A549 (cell line): ENCODE results near the gene TACC2. TPM values are rescaled to one million over a fixed set of nuclear protein-coding genes. Genes with fewer than 3 reads are reported as not detected.

ENCODE experiments used
- ATAC-seq, 2 experiments: fragments of 200-7000 bp in 1 of 2; fragments of >200 bp in 1 of 2; cut with Nextera tagmentation in 1 of 2; cut with Tn5 transposase in 1 of 2; 3 replicates each; pipeline versions ENCODE4 v1.8.0 to v1.9.1; 2018 to 2020; ENCODE audit warnings: mild to moderate bottlenecking in 1 of 2, moderate library complexity in 1 of 2
- CTCF ChIA-PET: fragments of 300-600 bp; sonication (Branson Sonifier 250); formaldehyde crosslinking; extraction: SDS; loops from one replicate; lab custom pipeline; 2021; ENCODE audit warnings: antibody characterized with exemption, inconsistent platforms; lab: Yijun Ruan, JAX
- POLR2A ChIA-PET: fragments of 350-600 bp; formaldehyde crosslinking; extraction: SDS; loops from one replicate; lab custom pipeline; 2021; ENCODE audit warnings: antibody characterized with exemption, inconsistent platforms; lab: Yijun Ruan, JAX
- DNase-seq, 2 experiments: peaks; one replicate each; pipeline versions ENCODE4 v3.0.0 to v3.0.0-alpha.2; 2011 to 2016; ENCODE audit warnings: low read depth in 1 of 2, low spot score in 1 of 2
- FAIRE-seq: peaks from 2 replicates; lab custom pipeline; 2011; peaks lifted over from hg19 to GRCh38; lab: Jason Lieb, UNC
- H3K27ac ChIP-seq, 2 experiments: fragments of >200 bp; sonication (Bioruptor Twin); formaldehyde crosslinking; 3 replicates each; pipeline ENCODE4 v1.5.1; 2016 to 2017
- H3K4me1 ChIP-seq: fragments of >200 bp; sonication (Bioruptor Twin); formaldehyde crosslinking; 3 replicates; pipeline ENCODE4 v1.6.1; 2016
- H3K4me2 ChIP-seq: fragments of >200 bp; sonication (Bioruptor Twin); formaldehyde crosslinking; 3 replicates; pipeline ENCODE4 v1.6.1; 2016
- H3K4me3 ChIP-seq: fragments of >200 bp; sonication (Bioruptor Twin); formaldehyde crosslinking; 3 replicates; pipeline ENCODE4 v1.5.1; 2016
- H3K9me3 ChIP-seq: fragments of >200 bp; sonication (Bioruptor Twin); formaldehyde crosslinking; 3 replicates; pipeline ENCODE4 v1.6.1; 2016
- BHLHE40 ChIP-seq: IDR thresholded peaks from 2 replicates; pipeline ENCODE4 v1.6.1; 2012; ENCODE audit warnings: low read depth, low read length, inconsistent platforms
- CBX2 ChIP-seq: fragments of 200-600 bp; sonication (generic); IDR thresholded peaks from 2 replicates; pipeline ENCODE4 v1.6.1; 2016; ENCODE audit warnings: low read depth, mild to moderate bottlenecking, borderline replicate concordance
- CEBPB ChIP-seq, 2 experiments: fragments of >200 bp in 1 of 2; sonication (Bioruptor Twin) in 1 of 2; formaldehyde crosslinking in 1 of 2; IDR thresholded peaks; 2 replicates each; pipeline ENCODE4 v1.6.1; 2012 to 2016
- FOSB ChIP-seq: fragments of 250-450 bp; sonication (Bioruptor Pico); IDR thresholded peaks from 2 replicates; pipeline ENCODE4 v1.5.0; 2020; ENCODE audit warnings: mild to moderate bottlenecking, moderate library complexity
- FOSL2 ChIP-seq, 2 experiments: fragments of 450-650 bp in 1 of 2; fragments of >200 bp in 1 of 2; sonication (Bioruptor Twin) in 1 of 2; formaldehyde crosslinking; IDR thresholded peaks; 2 replicates each; pipeline versions ENCODE4 v1.5.0 to v1.6.1; 2016 to 2020; ENCODE audit warnings: mild to moderate bottlenecking in 1 of 2, moderate library complexity in 1 of 2
- FOXS1 ChIP-seq: fragments of 250-450 bp; sonication (Bioruptor Pico); IDR thresholded peaks from 2 replicates; pipeline ENCODE4 v1.5.0; 2020; ENCODE audit warnings: mild to moderate bottlenecking, moderate library complexity
- GATA3 ChIP-seq: IDR thresholded peaks from 2 replicates; pipeline ENCODE4 v1.6.1; 2012; ENCODE audit warnings: borderline replicate concordance
- HDAC2 ChIP-seq: fragments of 200-600 bp; sonication (generic); IDR thresholded peaks from 2 replicates; pipeline ENCODE4 v1.6.1; 2016
- HEYL ChIP-seq: fragments of 250-450 bp; sonication (Bioruptor Pico); IDR thresholded peaks from 2 replicates; pipeline ENCODE4 v1.8.0; 2021; ENCODE audit warnings: mild to moderate bottlenecking, moderate library complexity
- HOXA7 ChIP-seq: fragments of 250-450 bp; sonication (Bioruptor Pico); IDR thresholded peaks from 2 replicates; pipeline ENCODE4 v1.5.0; 2020; ENCODE audit warnings: mild to moderate bottlenecking, moderate library complexity
- KDM1A ChIP-seq: fragments of 200-600 bp; sonication (generic); IDR thresholded peaks from 2 replicates; pipeline ENCODE4 v1.6.1; 2016; ENCODE audit warnings: low read depth, mild to moderate bottlenecking
- KDM5A ChIP-seq: fragments of 200-600 bp; sonication (generic); IDR thresholded peaks from 2 replicates; pipeline ENCODE4 v1.6.1; 2016; ENCODE audit warnings: antibody characterized with exemption, mild to moderate bottlenecking
- NFE2L2 ChIP-seq: fragments of 150-350 bp; conservative IDR thresholded peaks from 2 replicates; pipeline ENCODE4 v1.6.1; 2014; ENCODE audit warnings: low read length
- NPAS2 ChIP-seq: fragments of 250-450 bp; sonication (Bioruptor Pico); IDR thresholded peaks from 2 replicates; pipeline ENCODE4 v1.8.0; 2022; ENCODE audit warnings: mild to moderate bottlenecking, moderate library complexity, borderline replicate concordance
- NR3C1 ChIP-seq: fragments of >200 bp; sonication (Bioruptor Twin); formaldehyde crosslinking; IDR thresholded peaks from 3 replicates; pipeline ENCODE4 v1.6.1; 2017
- RAD21 ChIP-seq, 2 experiments: fragments of >200 bp in 1 of 2; sonication (Bioruptor Twin) in 1 of 2; formaldehyde crosslinking in 1 of 2; IDR thresholded peaks in 1 of 2; conservative IDR thresholded peaks in 1 of 2; 2 replicates in 1 of 2; 3 replicates in 1 of 2; pipeline ENCODE4 v1.6.1; 2012 to 2018; ENCODE audit warnings: inconsistent platforms in 1 of 2
- RCOR1 ChIP-seq: fragments of 150-350 bp; IDR thresholded peaks from 2 replicates; pipeline ENCODE4 v1.6.1; 2014; ENCODE audit warnings: antibody characterized with exemption, low read length, low read depth
- REST ChIP-seq: fragments of 200-600 bp; sonication (generic); IDR thresholded peaks from 2 replicates; pipeline ENCODE4 v1.6.1; 2016; ENCODE audit warnings: antibody characterized with exemption, mild to moderate bottlenecking, moderate library complexity
- ZC3H11A ChIP-seq: fragments of 450-650 bp; IDR thresholded peaks from 2 replicates; pipeline ENCODE4 v1.6.1; 2014; ENCODE audit warnings: antibody characterized with exemption, mild to moderate bottlenecking
- ZNF302 ChIP-seq: fragments of 250-450 bp; sonication (Bioruptor Pico); IDR thresholded peaks from 2 replicates; pipeline ENCODE4 v1.9.0; 2021; ENCODE audit warnings: inconsistent platforms, mild to moderate bottlenecking, moderate library complexity
- ZSCAN20 ChIP-seq: fragments of 250-450 bp; sonication (Bioruptor Pico); IDR thresholded peaks from 2 replicates; pipeline ENCODE4 v1.8.0; 2022; ENCODE audit warnings: mild to moderate bottlenecking, moderate library complexity
- WGBS: methylation state at CpG from one replicate; pipeline ENCODE4 v1.1.6; 2017; ENCODE audit errors: missing lambda C conversion rate; 5-methylcytosine and 5-hydroxymethylcytosine counted together
- polyA plus RNA-seq, 4 experiments: library from polyadenylated mRNA; depleted of rRNA in 3 of 4; stranded (reverse); fragments of >200 nt; fragmentation: RNase III in 1 of 4; extraction: RNeasy Plus Mini Kit Qiagen cat#74134 plus additional on column Dnase treatment in 1 of 4; gene quantifications; 2 replicates in 3 of 4; 3 replicates in 1 of 4; pipeline ENCODE4 v1.2.3, GENCODE V29; 2011 to 2017
- TF ChIP-seq, protein P1 (sequence below): fragments of 150-350 bp; IDR thresholded peaks from 2 replicates; pipeline ENCODE4 v1.6.1; 2014; ENCODE audit warnings: low read depth, mild to moderate bottlenecking, low read length
- TF ChIP-seq, protein P2 (sequence below): fragments of >200 bp; sonication (Bioruptor Twin); formaldehyde crosslinking; IDR thresholded peaks from 3 replicates; pipeline ENCODE4 v1.6.1; 2016
- TF ChIP-seq, protein P3 (sequence below): IDR thresholded peaks from 2 replicates; pipeline ENCODE4 v1.6.1; 2012

TACC2 gene
- polyA plus RNA-seq, 2 of the 4 experiments (the other 2 are of a cell fraction) = 83.3 to 128 TPM

- TF ChIP-seq, protein P1, sequence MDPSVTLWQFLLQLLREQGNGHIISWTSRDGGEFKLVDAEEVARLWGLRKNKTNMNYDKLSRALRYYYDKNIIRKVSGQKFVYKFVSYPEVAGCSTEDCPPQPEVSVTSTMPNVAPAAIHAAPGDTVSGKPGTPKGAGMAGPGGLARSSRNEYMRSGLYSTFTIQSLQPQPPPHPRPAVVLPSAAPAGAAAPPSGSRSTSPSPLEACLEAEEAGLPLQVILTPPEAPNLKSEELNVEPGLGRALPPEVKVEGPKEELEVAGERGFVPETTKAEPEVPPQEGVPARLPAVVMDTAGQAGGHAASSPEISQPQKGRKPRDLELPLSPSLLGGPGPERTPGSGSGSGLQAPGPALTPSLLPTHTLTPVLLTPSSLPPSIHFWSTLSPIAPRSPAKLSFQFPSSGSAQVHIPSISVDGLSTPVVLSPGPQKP = no peak
- no peak for TF ChIP-seq FOXS1 (CRISPR knock-in tag)
- 0 out of 2 replicates have a peak, but pooled peaks have one; percentile 13 for TF ChIP-seq KDM5A
- TF ChIP-seq GATA3 = 0 out of 2 replicates have a peak, but pooled peaks have one; percentile 15
- peak; percentile 75 for TF ChIP-seq BHLHE40
- no peak for TF ChIP-seq CBX2
- TF ChIP-seq, all 56 proteins: peak for 3
- CTCF ChIA-PET = interaction anchor here (0.8 to 3.7 kb wide), 11 partner anchors 9 to 168 kb away, joined by 3 to 21 read pairs (median 7); no protein-coding TSS in a partner anchor
These were observed 14.9 kb upstream of the TACC2 start for GRCh38 chr10:121974019-121974534.

DNA sequence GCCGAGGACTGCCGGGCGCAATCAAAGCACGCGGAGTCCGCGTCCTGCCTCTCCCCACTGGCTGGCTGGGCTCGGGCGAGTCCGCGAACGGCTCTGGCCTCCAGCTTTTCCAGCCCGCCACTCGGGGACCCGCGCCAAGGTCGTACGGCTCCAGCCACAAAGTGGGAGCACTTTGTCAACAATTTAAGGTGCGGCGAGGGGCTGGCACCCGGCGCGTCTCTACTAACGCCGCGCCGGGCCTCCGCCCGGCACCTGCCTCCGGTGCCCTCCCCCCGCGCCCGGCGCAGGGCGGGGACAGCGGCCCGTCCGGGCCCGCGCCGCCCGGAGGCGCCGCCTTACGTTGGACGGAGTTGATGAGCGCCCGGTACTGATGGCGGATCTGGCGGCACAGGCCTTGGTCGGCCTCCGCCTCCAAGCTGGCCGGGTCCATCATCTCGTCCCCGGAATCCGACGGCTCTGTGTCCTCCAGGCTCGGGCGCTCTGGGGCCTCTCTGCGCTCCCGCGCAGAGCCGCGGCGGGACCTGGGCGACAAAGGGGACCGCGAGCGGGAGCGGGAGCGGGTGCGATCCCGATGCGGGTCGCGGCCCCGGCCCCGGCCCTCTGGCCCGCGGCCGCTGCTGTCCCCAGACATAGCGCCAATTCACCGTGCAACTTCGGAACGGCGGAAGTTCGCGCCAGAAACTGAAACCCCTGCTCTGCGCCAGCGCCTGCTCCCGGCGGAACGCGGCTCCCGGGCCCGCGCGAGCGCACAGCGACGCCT lies 14.2 kb upstream of the TACC2 start, which contains the start of gene NSMCE4A:
Gene NSMCE4A (minus strand): TSS at position 683 of the 760 bp plus-strand sequence. CDS start 52 bp downstream, at position 631.
- ATAC-seq (peak; percentile 91 to 94), FAIRE-seq (no peak), DNase-seq (peak; percentile 85 to 90)
- peak within 1 kb of the TSS; percentile 81 for H3K4me3 ChIP-seq
- 0% methylated on average over 4 of the region's 101 CpGs for WGBS
- peak within 1 kb of the TSS; percentile 89 for H3K4me2 ChIP-seq
- POLR2A ChIA-PET = interaction anchor here (0.7 to 1.2 kb wide), 4 partner anchors 26 to 48 kb away, joined by 3 to 8 read pairs (median 4); partner anchors contain the start of gene ATE1
- CTCF ChIA-PET = interaction anchor here (0.8 to 3.7 kb wide), 17 partner anchors 8 to 168 kb away, joined by 3 to 21 read pairs (median 4); no protein-coding TSS in a partner anchor
- peaks cover 10% of the 10 kb centered on the region; the same call in 1 of the 3 replicates for H3K9me3 ChIP-seq
- H3K4me1 ChIP-seq = peaks cover 14% of the 10 kb centered on the region; the same call in 2 of the 3 replicates
- H3K27ac ChIP-seq = peak within 1 kb of the TSS; percentile 97 to 99
- TF ChIP-seq REST (no peak), NR3C1 (no peak), NFE2L2 (no peak), HOXA7 (no peak), CEBPB (IDR thresholded peaks at IDR 0.05) (no peak), FOSB (CRISPR knock-in tag) (no peak), ZSCAN20 (CRISPR knock-in tag) (no peak), CBX2 (no peak), RAD21 (conservative IDR thresholded peaks at IDR 0.05 in 1 of 2, IDR thresholded peaks at IDR 0.05 in 1 of 2) (peak; percentile 16 to 39; a peak in 2 of 5 replicates), NPAS2 (no peak), ZNF302 (CRISPR knock-in tag) (no peak), HEYL (no peak), RCOR1 (no peak), KDM1A (no peak), ZC3H11A (no peak), FOSL2 (IDR thresholded peaks at IDR 0.05) (no peak), FOSL2 (CRISPR knock-in tag; IDR thresholded peaks at IDR 0.05) (no peak), HDAC2 (no peak)
- TF ChIP-seq, protein P2, sequence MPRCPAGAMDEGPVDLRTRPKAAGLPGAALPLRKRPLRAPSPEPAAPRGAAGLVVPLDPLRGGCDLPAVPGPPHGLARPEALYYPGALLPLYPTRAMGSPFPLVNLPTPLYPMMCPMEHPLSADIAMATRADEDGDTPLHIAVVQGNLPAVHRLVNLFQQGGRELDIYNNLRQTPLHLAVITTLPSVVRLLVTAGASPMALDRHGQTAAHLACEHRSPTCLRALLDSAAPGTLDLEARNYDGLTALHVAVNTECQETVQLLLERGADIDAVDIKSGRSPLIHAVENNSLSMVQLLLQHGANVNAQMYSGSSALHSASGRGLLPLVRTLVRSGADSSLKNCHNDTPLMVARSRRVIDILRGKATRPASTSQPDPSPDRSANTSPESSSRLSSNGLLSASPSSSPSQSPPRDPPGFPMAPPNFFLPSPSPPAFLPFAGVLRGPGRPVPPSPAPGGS = peak; percentile 59; the same call in 1 of the 3 replicates
- TF ChIP-seq, protein P1 = no peak
- TF ChIP-seq, protein P3, sequence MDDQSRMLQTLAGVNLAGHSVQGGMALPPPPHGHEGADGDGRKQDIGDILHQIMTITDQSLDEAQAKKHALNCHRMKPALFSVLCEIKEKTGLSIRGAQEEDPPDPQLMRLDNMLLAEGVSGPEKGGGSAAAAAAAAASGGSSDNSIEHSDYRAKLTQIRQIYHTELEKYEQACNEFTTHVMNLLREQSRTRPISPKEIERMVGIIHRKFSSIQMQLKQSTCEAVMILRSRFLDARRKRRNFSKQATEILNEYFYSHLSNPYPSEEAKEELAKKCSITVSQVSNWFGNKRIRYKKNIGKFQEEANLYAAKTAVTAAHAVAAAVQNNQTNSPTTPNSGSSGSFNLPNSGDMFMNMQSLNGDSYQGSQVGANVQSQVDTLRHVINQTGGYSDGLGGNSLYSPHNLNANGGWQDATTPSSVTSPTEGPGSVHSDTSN = no peak

More at GRCh38 chr10:121974019-121974534, 14.9 kb upstream of the TACC2 start:
- under 1% methylated on average over 19 of the region's 21 CpGs for WGBS
- peak overlapping the region; percentile 81 for H3K4me3 ChIP-seq
- FAIRE-seq = no peak
- POLR2A ChIA-PET = interaction anchor here (0.9 to 1.2 kb wide), 2 partner anchors 26 to 46 kb away, joined by 3 to 4 read pairs; partner anchors contain the start of gene ATE1
- ATAC-seq = peak; percentile 67 to 70
- H3K4me1 ChIP-seq = peaks cover 14% of the 10 kb centered on the region; the same call in 2 of the 3 replicates
- no peak for DNase-seq
- peak overlapping the region; percentile 89 for H3K4me2 ChIP-seq
- peaks cover 10% of the 10 kb centered on the region; the same call in 1 of the 3 replicates for H3K9me3 ChIP-seq
- peak overlapping the region; percentile 97 to 99 for H3K27ac ChIP-seq
